ENCODE measurements around the gene OR51V1. TPM values are rescaled to one million over a fixed set of nuclear protein-coding genes. Genes with fewer than 3 reads are reported as not detected.
"Not testable (repeated sequence)": the region's sequence is repeated elsewhere in the genome, so short reads cannot be mapped to it uniquely, and the experiment has no call there.

The OR51V1 gene
- polyA plus RNA-seq, 3 donors: not detected

GRCh38 chr11:5196067-5196466 lies 4.4 kb downstream of the OR51V1 start:
- WGBS, 3 donors: 61 to 74% (median 65%) methylated on average over 5 of the region's 5 CpGs
- H3K27ac ChIP-seq (ENCODE audit: low read depth, low read length): no peak overlapping the region

- 0 to 23% (median 15%) methylated on average over 1 of the region's 1 CpG for WGBS, 3 donors
- no peak overlapping the region for H3K27ac ChIP-seq (ENCODE audit: low read depth, low read length)
These were observed 7.7 kb downstream of the OR51V1 start for GRCh38 chr11:5192738-5193137.

GRCh38 chr11:5188201-5188600 lies 12.3 kb downstream of the OR51V1 start:
- H3K27ac ChIP-seq (ENCODE audit: low read depth, low read length): no peak overlapping the region
- WGBS, 3 donors: 70 to 86% (median 76%) methylated on average over 2 of the region's 2 CpGs

- WGBS, 3 donors: 77 to 85% (median 84%) methylated on average over 10 of the region's 10 CpGs
- H3K27ac ChIP-seq (ENCODE audit: low read depth, low read length): no peak overlapping the region
These were observed 22.2 kb downstream of the OR51V1 start for GRCh38 chr11:5178046-5178837.

GRCh38 chr11:5174934-5175333 lies 25.5 kb downstream of the OR51V1 start:
- WGBS, 3 donors: 86 to 91% (median 91%) methylated on average over 7 of the region's 7 CpGs
- H3K27ac ChIP-seq (ENCODE audit: low read depth, low read length): no peak overlapping the region

- 50 to 69% (median 64%) methylated on average over 2 of the region's 2 CpGs for WGBS, 3 donors
- H3K27ac ChIP-seq (ENCODE audit: low read depth, low read length): no peak overlapping the region
These were observed 28.6 kb downstream of the OR51V1 start for GRCh38 chr11:5171856-5172255.

DNA sequence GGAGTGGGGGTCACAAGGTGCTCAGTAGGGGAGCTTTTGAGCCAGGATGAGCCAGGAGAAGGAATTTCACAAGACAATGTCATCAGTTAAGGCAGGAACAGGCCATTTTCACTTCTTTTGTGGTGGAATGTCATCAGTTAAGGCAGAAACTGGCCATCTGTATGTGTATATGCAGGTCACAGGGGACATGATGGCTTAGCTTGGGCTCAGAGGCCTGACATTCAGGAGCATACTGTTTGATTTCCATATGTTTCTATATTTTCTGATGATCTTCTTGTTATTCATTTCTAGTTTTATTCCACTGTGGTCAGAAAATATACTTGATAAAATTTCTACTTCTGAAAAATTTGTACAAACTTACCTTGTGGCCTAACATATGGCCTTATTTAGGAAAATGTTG lies 34.6 kb downstream of the OR51V1 start:
- H3K27ac ChIP-seq (ENCODE audit: low read depth, low read length): not testable (repeated sequence)

- H3K27ac ChIP-seq (ENCODE audit: low read depth, low read length): not testable (repeated sequence)
- 67 to 85% (median 83%) methylated on average over 6 of the region's 6 CpGs for WGBS, 3 donors
These were observed 35.7 kb downstream of the OR51V1 start for GRCh38 chr11:5164807-5165206.

DNA sequence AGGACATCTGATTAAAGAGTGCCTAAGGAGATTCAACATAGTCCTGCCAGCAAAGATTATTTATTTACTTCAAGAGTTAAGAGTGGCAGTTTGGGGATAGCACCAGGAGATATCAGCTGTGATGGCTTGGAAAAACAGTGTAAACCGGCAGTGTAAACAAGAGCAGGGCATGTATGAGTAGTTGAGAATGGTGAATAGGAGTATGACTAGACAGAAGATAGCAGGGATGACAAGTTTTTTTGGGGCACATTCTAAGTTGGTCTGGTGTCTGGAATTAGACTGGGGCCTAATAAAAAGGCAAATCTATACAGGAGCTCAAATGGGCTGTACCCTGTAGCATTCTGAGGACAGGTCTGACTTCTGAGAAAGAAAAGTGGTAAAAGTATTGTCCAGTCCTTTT lies 39.4 kb downstream of the OR51V1 start:
- no CpG with 5 or more reads among the region's 1 CpG for WGBS, 3 donors
- not testable (repeated sequence) for H3K27ac ChIP-seq (ENCODE audit: low read depth, low read length)

- H3K27ac ChIP-seq (ENCODE audit: low read depth, low read length): not testable (repeated sequence)
- WGBS, 3 donors: 79 to 82% (median 80%) methylated on average over 4 of the region's 4 CpGs
These were observed 40.3 kb downstream of the OR51V1 start for GRCh38 chr11:5160217-5160616.

DNA sequence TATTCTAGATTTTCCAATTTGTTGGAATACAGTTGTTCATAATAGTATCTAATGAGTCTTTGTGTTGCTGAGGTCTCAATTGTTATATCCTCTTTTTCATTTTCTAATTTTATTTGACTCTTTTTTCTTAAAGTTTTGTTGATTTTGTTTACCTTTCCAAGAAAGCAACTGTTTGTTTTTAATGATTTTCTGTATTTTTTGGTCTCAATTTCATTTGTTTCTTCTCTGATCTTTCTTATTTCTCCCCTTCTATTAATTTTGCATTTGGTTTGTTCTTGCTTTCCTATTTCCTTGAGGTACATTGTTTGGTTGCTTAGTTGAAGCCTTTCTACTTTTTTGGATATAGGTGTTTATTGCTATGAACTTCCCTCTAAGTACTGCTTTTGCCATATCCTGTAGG lies 40.7 kb downstream of the OR51V1 start:
- H3K27ac ChIP-seq (ENCODE audit: low read depth, low read length): no peak overlapping the region

GRCh38 chr11:5154657-5155056 lies 45.8 kb downstream of the OR51V1 start, which contains the start of gene OR52A1:
Gene OR52A1 (minus strand): TSS chr11:5154757. CDS start chr11:5152369, 2,388 bp downstream.
- H3K27ac ChIP-seq (ENCODE audit: low read depth, low read length): no peak within 1 kb of the TSS
- 65 to 74% (median 68%) methylated on average over 3 of the region's 3 CpGs for WGBS, 3 donors

GRCh38 chr11:5153574-5154431 lies 46.7 kb downstream of the OR51V1 start:
- no peak overlapping the region for H3K27ac ChIP-seq (ENCODE audit: low read depth, low read length)
- 45 to 58% (median 56%) methylated on average over 3 of the region's 3 CpGs for WGBS, 3 donors

GRCh38 chr11:5151713-5152153 lies 48.7 kb downstream of the OR51V1 start:
- H3K27ac ChIP-seq (ENCODE audit: low read depth, low read length): no peak overlapping the region
- WGBS, 3 donors: 57 to 66% (median 57%) methylated on average over 3 of the region's 3 CpGs

Other genes with a start within 250 kb of the OR51V1 start
- gene OR51A2, start 245.0 kb downstream of the OR51V1 start, polyA plus RNA-seq: not detected
- not detected for gene OR51L1, start 205.8 kb downstream of the OR51V1 start, polyA plus RNA-seq
- not detected for gene OR52J3, start 154.2 kb downstream of the OR51V1 start, polyA plus RNA-seq
- not detected for gene OR52E2, start 141.1 kb downstream of the OR51V1 start, polyA plus RNA-seq
- gene OR52E1, start 131.1 kb downstream of the OR51V1 start, polyA plus RNA-seq: not detected
- gene OR52A5, start 62.3 kb downstream of the OR51V1 start, polyA plus RNA-seq: not detected
- gene OR52A1, start 45.9 kb downstream of the OR51V1 start, polyA plus RNA-seq: not detected
- gene HBB, start 26.4 kb upstream of the OR51V1 start, polyA plus RNA-seq: 100 to 1,000 TPM in 1 of 3 donors, 10 to 100 TPM in 2; 12.9 to 541 (median 41.6) TPM
- under 1 TPM in 1 of 3 donors, not detected in 2; 0.30 TPM for gene HBD, start 33.8 kb upstream of the OR51V1 start, polyA plus RNA-seq
- gene HBG1, start 49.2 kb upstream of the OR51V1 start, polyA plus RNA-seq: not detected
- not detected for gene HBG2, start 54.1 kb upstream of the OR51V1 start, polyA plus RNA-seq
- gene HBE1, start 69.3 kb upstream of the OR51V1 start, polyA plus RNA-seq: under 1 TPM in 2 of 3 donors, not detected in 1; 0.10 to 0.14 TPM
- gene OR51B4, start 101.3 kb upstream of the OR51V1 start, polyA plus RNA-seq: not detected
- gene OR51B2, start 123.6 kb upstream of the OR51V1 start, polyA plus RNA-seq: not detected
- gene OR51B5, start 142.8 kb upstream of the OR51V1 start, polyA plus RNA-seq: not detected
- gene OR51B6, start 150.8 kb upstream of the OR51V1 start, polyA plus RNA-seq: not detected
- gene OR51M1, start 183.1 kb upstream of the OR51V1 start, polyA plus RNA-seq: not detected
- not detected for gene OR51Q1, start 221.4 kb upstream of the OR51V1 start, polyA plus RNA-seq
- gene OR51I1, start 240.8 kb upstream of the OR51V1 start, polyA plus RNA-seq: not detected
- not detected for gene OR51I2, start 248.6 kb upstream of the OR51V1 start, polyA plus RNA-seq